Uterine smooth muscle cell (primary cell): ENCODE measurements around the gene EDARADD. TPM values are rescaled to one million over a fixed set of nuclear protein-coding genes. Genes with fewer than 3 reads are reported as not detected.

ENCODE experiments used
- total RNA-seq: library from RNA; depleted of rRNA; stranded (reverse); fragments of >200 nt; gene quantifications from 2 replicates; pipeline ENCODE4 v1.2.3, GENCODE V29; 2014

Gene EDARADD
- 0.25 and 0.55 TPM in 2 replicates for total RNA-seq

GRCh38 chr1:236393681-236394481 lies at the start of gene EDARADD:
Gene EDARADD, plus strand, starts transcription at chr1:236394286. Its CDS starts 159 bp downstream, at chr1:236394445.

GRCh38 chr1:236523704-236524141 lies 129.6 kb downstream of the EDARADD start, which contains the start of gene LGALS8:
Gene LGALS8, plus strand, starts transcription at chr1:236523982. Its CDS starts 2,089 bp downstream, at chr1:236526071.

Other genes starting within 250 kb of the EDARADD start
- gene ERO1B, start 112.3 kb upstream of the EDARADD start, total RNA-seq = 3.1 and 16.1 TPM in 2 replicates
- 59.0 and 81.0 TPM in 2 replicates for gene LGALS8, start 129.7 kb downstream of the EDARADD start, total RNA-seq
- 34.9 and 45.6 TPM in 2 replicates for gene HEATR1, start 210.2 kb downstream of the EDARADD start, total RNA-seq